ENCODE data around the gene NDUFS4. TPM values are rescaled to one million over a fixed set of nuclear protein-coding genes. Genes with fewer than 3 reads are reported as not detected.
"Not testable (repeated sequence)": the region's sequence is repeated elsewhere in the genome, so short reads cannot be mapped to it uniquely, and the experiment has no call there.

NDUFS4 gene
- total and polyA plus RNA-seq, 2 experiments from 2014 or later = 113 to 150 TPM

DNA sequence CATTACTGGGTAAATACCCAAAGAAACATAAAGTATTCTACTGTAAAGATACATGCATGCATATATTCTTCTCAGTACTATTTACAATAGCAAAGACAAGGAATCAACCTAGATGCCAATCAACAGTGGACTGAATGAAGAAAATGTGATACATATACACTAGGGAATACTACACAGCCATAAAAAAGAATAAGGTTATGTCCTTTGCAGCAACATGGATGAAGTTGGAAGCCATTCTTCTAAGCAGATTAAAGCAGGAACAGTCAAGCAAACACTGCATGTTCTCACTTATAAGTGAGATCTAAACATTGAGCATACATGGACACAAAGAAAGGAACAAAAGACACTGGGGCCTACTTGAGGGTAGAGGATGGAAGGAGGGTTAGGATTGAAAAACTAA, 39.6 kb upstream of the NDUFS4 start:
- Histone ChIP-seq H3K9me3 (ENCODE audit: low read depth) (no peaks in the 10 kb centered on the region), H3K36me3 (replicated peaks; ENCODE audit: insufficient read depth, low read depth) (no peaks in the 10 kb centered on the region), H3K4me3 (no peak overlapping the region), H3K4me2 (no peak overlapping the region), H3K27ac (no peak overlapping the region), H3K4me1 (ENCODE audit: insufficient read depth) (no peaks in the 10 kb centered on the region), H2AFZ (no peak overlapping the region), H4K20me1 (ENCODE audit: insufficient read depth, poor library complexity, severe bottlenecking) (no peaks in the 10 kb centered on the region), H3K79me2 (no peaks in the 10 kb centered on the region), H3K27me3 (no peaks in the 10 kb centered on the region), H3K9me2 (replicated peaks; ENCODE audit: insufficient read depth) (no peaks in the 10 kb centered on the region)
- TF ChIP-seq, protein P1, sequence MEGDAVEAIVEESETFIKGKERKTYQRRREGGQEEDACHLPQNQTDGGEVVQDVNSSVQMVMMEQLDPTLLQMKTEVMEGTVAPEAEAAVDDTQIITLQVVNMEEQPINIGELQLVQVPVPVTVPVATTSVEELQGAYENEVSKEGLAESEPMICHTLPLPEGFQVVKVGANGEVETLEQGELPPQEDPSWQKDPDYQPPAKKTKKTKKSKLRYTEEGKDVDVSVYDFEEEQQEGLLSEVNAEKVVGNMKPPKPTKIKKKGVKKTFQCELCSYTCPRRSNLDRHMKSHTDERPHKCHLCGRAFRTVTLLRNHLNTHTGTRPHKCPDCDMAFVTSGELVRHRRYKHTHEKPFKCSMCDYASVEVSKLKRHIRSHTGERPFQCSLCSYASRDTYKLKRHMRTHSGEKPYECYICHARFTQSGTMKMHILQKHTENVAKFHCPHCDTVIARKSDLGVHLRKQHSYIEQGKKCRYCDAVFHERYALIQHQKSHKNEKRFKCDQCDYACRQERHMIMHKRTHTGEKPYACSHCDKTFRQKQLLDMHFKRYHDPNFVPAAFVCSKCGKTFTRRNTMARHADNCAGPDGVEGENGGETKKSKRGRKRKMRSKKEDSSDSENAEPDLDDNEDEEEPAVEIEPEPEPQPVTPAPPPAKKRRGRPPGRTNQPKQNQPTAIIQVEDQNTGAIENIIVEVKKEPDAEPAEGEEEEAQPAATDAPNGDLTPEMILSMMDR (IDR thresholded peaks at IDR 0.05; ENCODE audit: poor library complexity) = no peak
- TF ChIP-seq EZH2phosphoT487 (IDR thresholded peaks at IDR 0.05; ENCODE audit: low read depth, severe bottlenecking, unreplicated experiment) (no peak), EZH2 (IDR thresholded peaks at IDR 0.05; ENCODE audit: borderline replicate concordance) (no peak)
- no peak for DNase-seq (ENCODE audit: low spot score)

DNA sequence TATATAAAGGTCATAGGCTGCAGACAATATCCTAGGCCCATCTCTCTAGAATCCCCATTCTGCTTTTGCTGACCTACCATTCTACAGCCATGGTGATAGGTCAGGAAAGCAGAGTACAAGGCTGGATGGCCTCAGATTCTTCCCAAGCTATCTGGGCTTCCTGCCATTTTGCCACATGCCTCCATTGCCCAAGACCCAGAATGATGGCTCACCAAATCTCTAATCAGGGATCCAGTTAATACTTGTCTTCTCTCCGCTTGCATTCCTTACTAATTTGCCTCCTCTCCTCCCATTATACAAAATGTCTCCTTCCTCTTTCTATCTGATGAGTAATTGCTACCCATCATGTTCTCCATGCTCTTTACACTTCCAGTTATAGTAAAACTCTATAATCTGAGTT, 22.7 kb upstream of the NDUFS4 start:
- no peak overlapping the region for H3K4me3 ChIP-seq
- H3K9me3 ChIP-seq (ENCODE audit: low read depth) = no peaks in the 10 kb centered on the region
- DNase-seq (ENCODE audit: low spot score) = no peak
- no peaks in the 10 kb centered on the region for H3K4me1 ChIP-seq (ENCODE audit: insufficient read depth)
- no peaks in the 10 kb centered on the region for H3K9me2 ChIP-seq (replicated peaks; ENCODE audit: insufficient read depth)
- H4K20me1 ChIP-seq (ENCODE audit: insufficient read depth, poor library complexity, severe bottlenecking) = no peaks in the 10 kb centered on the region
- H3K79me2 ChIP-seq = no peaks in the 10 kb centered on the region
- no peak overlapping the region for H3K4me2 ChIP-seq
- no peak for TF ChIP-seq EZH2phosphoT487 (IDR thresholded peaks at IDR 0.05; ENCODE audit: low read depth, severe bottlenecking, unreplicated experiment)
- no peak for TF ChIP-seq EZH2 (IDR thresholded peaks at IDR 0.05; ENCODE audit: borderline replicate concordance)
- TF ChIP-seq, protein P1 (IDR thresholded peaks at IDR 0.05; ENCODE audit: poor library complexity) = no peak
- no peak overlapping the region for H3K27ac ChIP-seq
- H3K36me3 ChIP-seq (replicated peaks; ENCODE audit: insufficient read depth, low read depth) = no peaks in the 10 kb centered on the region
- no peaks in the 10 kb centered on the region for H3K27me3 ChIP-seq
- H2AFZ ChIP-seq = no peak overlapping the region
- WGBS (ENCODE audit: low lambda C conversion rate, missing lambda C conversion rate) = 100% methylated on average over 1 of the region's 1 CpG

GRCh38 chr5:53540739-53541138, 19.7 kb upstream of the NDUFS4 start:
- H4K20me1 ChIP-seq (ENCODE audit: insufficient read depth, poor library complexity, severe bottlenecking); H3K4me1 ChIP-seq (ENCODE audit: insufficient read depth); H3K27me3 ChIP-seq; H3K4me3 ChIP-seq; H3K79me2 ChIP-seq; H3K4me2 ChIP-seq; H3K36me3 ChIP-seq (replicated peaks; ENCODE audit: insufficient read depth, low read depth); H3K9me2 ChIP-seq (replicated peaks; ENCODE audit: insufficient read depth); H3K9me3 ChIP-seq (ENCODE audit: low read depth); H2AFZ ChIP-seq; H3K27ac ChIP-seq; DNase-seq (ENCODE audit: low spot score): not testable (repeated sequence)
- 95% methylated on average over 7 of the region's 7 CpGs for WGBS (ENCODE audit: low lambda C conversion rate, missing lambda C conversion rate)

- no peak overlapping the region for H3K27ac ChIP-seq
Observed at GRCh38 chr5:53541859-53542258, 18.6 kb upstream of the NDUFS4 start.

More at GRCh38 chr5:53541859-53542258, 18.6 kb upstream of the NDUFS4 start:
- 93% methylated on average over 2 of the region's 2 CpGs for WGBS (ENCODE audit: low lambda C conversion rate, missing lambda C conversion rate)
- Histone ChIP-seq H3K9me2 (replicated peaks; ENCODE audit: insufficient read depth) (no peaks in the 10 kb centered on the region), H3K4me3 (no peak overlapping the region), H3K27me3 (no peaks in the 10 kb centered on the region), H3K4me1 (ENCODE audit: insufficient read depth) (peaks cover 2% of the 10 kb centered on the region), H3K9me3 (ENCODE audit: low read depth) (no peaks in the 10 kb centered on the region), H4K20me1 (ENCODE audit: insufficient read depth, poor library complexity, severe bottlenecking) (no peaks in the 10 kb centered on the region), H3K4me2 (no peak overlapping the region), H3K36me3 (replicated peaks; ENCODE audit: insufficient read depth, low read depth) (no peaks in the 10 kb centered on the region), H2AFZ (no peak overlapping the region), H3K79me2 (no peaks in the 10 kb centered on the region)
- TF ChIP-seq EZH2phosphoT487 (IDR thresholded peaks at IDR 0.05; ENCODE audit: low read depth, severe bottlenecking, unreplicated experiment) (no peak), EZH2 (IDR thresholded peaks at IDR 0.05; ENCODE audit: borderline replicate concordance) (no peak)
- TF ChIP-seq, protein P1 (IDR thresholded peaks at IDR 0.05; ENCODE audit: poor library complexity) = no peak
- no peak for DNase-seq (ENCODE audit: low spot score)
